Activated CD4-positive, alpha-beta T cell treated with anti-CD3 and anti-CD28 coated beads, Interleukin-10, Interleukin-2, amounts not matched to agents 100 ng/mL and 50 ng/mL, durations not matched to agents 16 hours and 8 hours (primary cell): ENCODE data around the gene DNAH14.

ENCODE experiments used
- DNase-seq: peaks from one replicate; pipeline ENCODE4 v3.0.0-alpha.2; 2020

Gene DNAH14

GRCh38 chr1:225413708-225414375, 484.4 kb downstream of the DNAH14 start:
- DNase-seq, result no peak

- DNase-seq, result no peak
Measured at GRCh38 chr1:225415307-225415706, 485.8 kb downstream of the DNAH14 start.

- no peak for DNase-seq
Measured at GRCh38 chr1:225415967-225416745, 486.7 kb downstream of the DNAH14 start.

- no peak for DNase-seq
Measured at GRCh38 chr1:225418059-225418458, 488.6 kb downstream of the DNAH14 start.

GRCh38 chr1:225418598-225418997, 489.1 kb downstream of the DNAH14 start:
- DNase-seq, result no peak

- no peak for DNase-seq
Measured at GRCh38 chr1:225422031-225422605, 492.6 kb downstream of the DNAH14 start.

GRCh38 chr1:225422795-225423517, 493.5 kb downstream of the DNAH14 start:
- no peak for DNase-seq

GRCh38 chr1:225423518-225423855, 494.0 kb downstream of the DNAH14 start:
- DNase-seq, result no peak

GRCh38 chr1:225424562-225425200, 495.2 kb downstream of the DNAH14 start:
- DNase-seq, result no peak

GRCh38 chr1:225425201-225425786, 495.8 kb downstream of the DNAH14 start:
- DNase-seq, result peak; percentile 26

- peak; percentile 55 for DNase-seq
Measured at GRCh38 chr1:225426395-225427234, 497.1 kb downstream of the DNAH14 start.

- peak; percentile 26 for DNase-seq
Measured at GRCh38 chr1:225427235-225428067, 498.0 kb downstream of the DNAH14 start, which contains the start of gene LBR. Gene LBR, minus strand, starts transcription at chr1:225428038. Its CDS starts 3,963 bp downstream, at chr1:225424075.

- DNase-seq, result peak; percentile 98
Measured at GRCh38 chr1:225428068-225428880, 498.8 kb downstream of the DNAH14 start.

GRCh38 chr1:225428881-225429455, 499.5 kb downstream of the DNAH14 start:
- peak; percentile 37 for DNase-seq

GRCh38 chr1:225430301-225430700, 500.8 kb downstream of the DNAH14 start:
- no peak for DNase-seq

GRCh38 chr1:225431081-225431863, 501.8 kb downstream of the DNAH14 start:
- no peak for DNase-seq

- no peak for DNase-seq
Measured at GRCh38 chr1:225434046-225434445, 504.6 kb downstream of the DNAH14 start.

- DNase-seq, result no peak
Measured at GRCh38 chr1:225435076-225435475, 505.6 kb downstream of the DNAH14 start.
